Mucosa of gallbladder (tissue), 1 donor: ENCODE measurements around the gene DYNLT4. TPM values are rescaled to one million over a fixed set of nuclear protein-coding genes. Genes with fewer than 3 reads are reported as not detected.
"Not testable (repeated sequence)": the region's sequence is repeated elsewhere in the genome, so short reads cannot be mapped to it uniquely, and the experiment has no call there.

ENCODE experiments used
- DNase-seq: peaks from one replicate; pipeline ENCODE4 v3.0.0-alpha.2; 2020; ENCODE audit warnings: low spot score
- total RNA-seq: library from RNA; stranded (reverse); gene quantifications from one replicate; pipeline ENCODE4 v1.2.1, GENCODE V29; 2021
- donor health status: DM: no; HTN: no; CAD: no.

Gene DYNLT4
- total RNA-seq, 1 donor from 2014 or later: not detected

DNA sequence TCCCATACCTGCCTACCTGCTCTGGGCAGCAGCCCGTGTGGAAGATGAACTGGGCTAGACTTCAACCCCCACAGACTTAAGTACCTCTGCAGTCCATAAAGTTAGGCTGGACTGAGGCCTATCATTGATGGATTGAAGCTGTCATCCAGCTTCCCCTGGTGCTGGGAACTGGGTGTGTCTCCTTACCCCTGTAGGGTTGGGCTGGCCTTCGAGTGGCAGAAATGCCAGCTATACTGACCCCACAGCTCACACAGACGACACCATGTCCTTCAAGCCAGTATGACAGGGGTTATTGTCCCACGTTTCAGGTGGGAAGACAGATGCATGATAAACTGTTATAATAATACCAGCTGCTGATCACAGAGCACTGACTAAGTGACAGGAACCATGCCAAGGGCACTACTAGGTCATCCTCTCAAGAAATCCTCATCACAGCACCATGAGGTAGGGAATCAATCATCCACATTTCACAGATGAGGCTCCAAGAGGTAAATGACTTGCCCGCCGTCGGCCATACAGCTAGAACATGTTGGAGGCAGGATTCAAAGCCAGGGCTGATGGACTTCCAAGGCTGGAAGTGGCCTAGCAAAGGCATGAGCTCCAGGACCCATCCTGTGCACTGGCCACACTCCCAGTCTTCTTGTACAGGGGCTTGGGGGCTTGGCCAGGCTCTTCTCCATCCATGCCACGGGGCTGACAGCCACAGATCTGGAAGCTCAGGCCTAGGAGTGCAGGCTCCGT lies 18.9 kb downstream of the DYNLT4 start, which contains the start of gene BEST4:
Gene BEST4 (minus strand): TSS at position 51 of the 741 bp plus-strand sequence. CDS start 465 bp downstream, outside the sequence.
- no peak for DNase-seq

DNA sequence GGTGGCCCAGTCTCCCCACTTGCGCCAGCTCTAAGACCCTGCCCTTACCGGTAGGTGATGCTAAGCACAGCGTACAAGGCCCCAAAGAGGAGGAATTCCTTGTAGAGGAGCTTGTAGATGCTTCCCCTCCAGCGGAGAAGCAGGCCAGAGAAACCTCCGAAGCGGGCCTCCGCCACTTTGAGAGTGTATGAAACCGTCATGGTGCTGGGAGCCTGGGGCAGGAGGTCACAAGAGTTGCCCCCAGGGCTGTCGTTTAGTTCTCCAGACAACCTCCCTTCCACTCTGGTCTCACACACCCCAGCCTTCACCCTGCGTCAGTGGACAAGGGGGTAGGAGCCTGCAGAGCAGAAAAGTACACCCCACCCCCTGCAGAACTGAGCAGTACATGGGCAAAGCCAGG lies 19.6 kb downstream of the DYNLT4 start:
- DNase-seq: no peak

DNA sequence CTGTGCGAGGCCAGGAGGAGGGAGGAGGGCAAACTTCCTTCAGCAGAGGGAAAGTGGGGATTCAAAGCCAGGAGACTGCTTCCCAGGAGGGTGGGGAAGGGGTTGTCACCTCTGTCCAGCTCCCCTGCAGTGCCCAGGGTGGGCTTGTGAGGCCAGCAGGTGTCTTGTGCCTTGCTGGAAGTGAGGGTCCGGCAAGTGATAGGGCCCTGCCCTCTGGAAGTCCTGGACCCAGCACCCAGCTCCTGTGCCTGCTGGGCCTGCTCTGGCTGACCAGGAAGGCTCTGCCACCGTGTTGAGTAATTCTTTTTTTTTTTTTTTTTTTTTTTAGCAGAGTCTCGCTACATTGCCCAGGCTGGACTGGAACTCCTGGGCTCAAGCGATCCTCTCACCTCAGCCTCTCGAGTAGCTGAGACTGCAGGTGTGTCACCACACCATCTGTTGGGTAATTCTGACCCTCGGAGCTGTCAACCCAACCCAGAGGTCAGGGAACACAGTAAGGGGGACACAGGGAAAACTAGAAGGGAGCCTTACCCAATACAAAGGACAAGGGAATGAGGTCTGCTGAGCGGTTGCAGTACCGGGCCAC lies 20.2 kb downstream of the DYNLT4 start:
- no peak for DNase-seq

DNA sequence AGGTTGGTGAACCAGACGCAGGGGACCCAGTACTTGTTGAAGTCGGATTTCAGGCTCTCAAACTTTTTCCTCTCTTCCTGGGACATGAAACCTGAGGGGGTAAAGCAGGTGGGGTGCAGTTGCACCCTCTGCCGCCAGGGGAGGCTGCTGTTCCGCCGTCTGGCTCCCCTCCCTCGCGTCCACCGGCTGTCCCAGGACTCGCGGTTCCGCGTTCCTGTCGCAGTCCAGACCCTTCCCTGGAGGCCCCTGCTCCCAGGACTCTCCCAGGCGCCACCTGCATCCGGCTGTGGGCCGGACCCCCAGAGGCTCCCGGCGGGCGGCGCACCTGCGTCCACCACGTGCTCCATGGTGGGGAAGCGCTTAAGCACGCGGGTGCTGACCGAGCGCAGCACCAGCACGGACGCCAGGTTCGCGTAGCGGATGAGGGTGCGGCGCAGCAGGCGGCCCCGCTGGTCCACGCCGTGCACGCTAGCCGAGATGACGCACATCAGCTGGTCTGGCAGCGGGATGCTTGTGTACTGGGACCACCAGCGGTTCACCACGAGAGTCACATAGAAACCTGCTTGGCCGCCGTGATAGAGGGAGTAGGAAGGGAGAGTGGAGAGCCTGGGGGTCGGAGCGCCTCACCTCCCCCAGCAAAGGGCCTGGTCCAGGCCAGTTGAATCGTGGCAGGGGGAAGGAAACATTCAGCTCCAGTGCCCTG lies 20.9 kb downstream of the DYNLT4 start:
- DNase-seq: no peak

GRCh38 chr1:44785501-44786137 lies 21.5 kb downstream of the DYNLT4 start:
- no peak for DNase-seq

DNA sequence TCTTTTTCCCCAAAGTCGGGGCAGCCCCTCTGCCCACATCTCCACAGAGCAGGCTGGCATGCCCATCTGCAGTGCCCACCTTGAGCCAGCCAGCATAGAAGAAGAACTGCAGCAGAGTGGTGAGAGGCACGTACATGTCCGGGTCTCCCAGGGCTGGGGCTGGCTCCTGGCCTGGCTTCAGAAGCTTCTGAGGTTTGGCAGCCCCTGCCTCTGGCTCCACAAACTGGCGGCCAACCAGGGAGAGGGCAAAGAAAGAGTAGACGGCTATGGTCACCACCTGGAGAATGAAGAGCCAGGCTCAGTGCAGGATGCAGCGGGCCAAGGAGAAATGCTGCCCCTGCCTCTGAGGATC lies 22.1 kb downstream of the DYNLT4 start:
- no peak for DNase-seq

DNA sequence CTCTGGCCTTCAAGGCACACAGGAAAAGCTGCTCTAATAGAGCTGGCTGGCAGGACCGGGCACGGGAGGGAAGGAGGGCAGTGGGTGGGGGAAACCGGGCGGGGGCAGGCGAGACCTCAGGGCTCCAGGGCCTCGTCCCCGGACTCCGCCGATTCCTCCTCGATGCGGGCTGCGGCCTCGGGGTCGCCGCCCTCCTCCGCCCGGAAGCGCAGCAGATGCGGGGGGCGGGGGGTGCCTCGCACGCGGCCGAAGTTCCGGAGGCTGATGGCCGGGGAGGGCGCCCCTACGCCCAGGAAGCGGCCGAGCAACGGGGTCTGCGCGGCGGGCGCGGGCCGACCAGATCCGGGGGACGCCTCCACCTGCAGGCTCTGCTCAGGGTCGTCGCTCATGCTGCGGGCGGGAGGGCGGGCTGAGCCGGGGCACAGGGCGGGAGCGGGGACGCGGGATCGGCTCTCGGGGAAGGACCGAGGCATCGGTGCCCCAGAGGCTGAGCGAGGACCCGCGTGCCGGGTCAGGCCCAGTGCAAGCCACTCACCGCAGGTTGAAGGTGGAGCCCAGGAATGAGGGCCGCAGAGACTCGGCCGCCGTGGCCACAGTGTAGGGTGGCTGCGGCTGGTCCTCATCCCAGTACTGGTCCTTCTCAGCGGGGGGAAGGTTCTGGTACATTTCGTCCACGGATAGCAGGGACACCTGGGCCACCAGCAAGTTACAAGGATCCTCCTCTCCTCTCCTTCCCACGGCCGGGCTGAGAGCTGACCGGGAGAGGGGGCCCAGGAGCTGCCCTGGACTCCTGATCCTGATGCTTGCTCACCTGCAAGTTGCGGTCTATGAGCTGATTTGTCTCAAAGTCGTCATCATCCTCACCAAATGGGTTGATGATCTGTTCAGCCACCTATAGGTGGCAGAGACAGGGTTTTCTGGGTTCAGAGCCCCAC lies 22.8 kb downstream of the DYNLT4 start:
- DNase-seq: no peak

DNA sequence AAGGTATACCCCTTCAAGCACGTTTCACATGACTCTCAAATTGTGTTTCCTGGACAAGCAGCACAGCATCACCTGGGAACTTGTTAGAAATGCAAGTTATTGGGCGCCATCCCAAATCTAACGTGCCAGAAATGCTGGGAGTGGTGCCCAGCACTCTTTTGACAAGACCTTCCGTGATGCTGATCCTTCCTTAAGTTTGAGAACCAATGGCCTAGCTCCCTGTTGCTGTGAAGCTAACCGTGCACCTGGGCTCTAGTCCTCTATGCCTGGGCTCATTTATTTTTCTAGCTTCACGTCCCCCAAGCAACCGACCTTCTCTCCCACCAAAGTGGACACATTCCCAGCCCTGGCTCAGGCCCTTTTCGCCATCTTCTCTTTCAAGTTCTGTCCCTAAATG lies 23.5 kb downstream of the DYNLT4 start:
- no peak for DNase-seq

DNA sequence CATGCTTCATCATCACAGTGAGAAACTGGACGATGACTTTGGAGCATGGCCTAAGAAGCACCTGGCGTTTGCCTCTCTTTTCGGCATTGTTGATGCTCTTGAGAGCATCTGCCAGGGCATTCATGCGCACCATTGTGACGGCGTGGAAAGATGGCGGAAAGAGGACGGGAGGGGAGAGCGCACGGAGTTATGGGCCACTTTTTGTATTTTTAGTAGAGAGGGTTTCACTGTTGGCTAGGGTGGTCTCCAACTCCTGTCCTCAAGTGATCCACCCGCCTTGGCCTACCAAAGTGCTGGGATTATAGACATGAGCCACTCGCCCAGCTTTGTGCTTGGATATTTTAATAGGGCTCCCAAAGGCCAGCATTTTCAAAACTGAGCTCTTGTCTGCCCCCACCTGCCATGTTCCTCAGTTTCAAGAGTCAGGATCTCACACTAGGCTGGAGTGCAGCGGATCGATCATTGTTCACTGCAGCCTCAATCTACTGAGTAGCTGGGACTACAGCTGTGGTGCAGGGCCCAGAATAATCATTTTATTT lies 26.5 kb downstream of the DYNLT4 start:
- no peak for DNase-seq

- no peak for DNase-seq
These were observed 28.2 kb downstream of the DYNLT4 start for GRCh38 chr1:44778705-44779576.

GRCh38 chr1:44777969-44778635 lies 29.0 kb downstream of the DYNLT4 start:
- no peak for DNase-seq

DNA sequence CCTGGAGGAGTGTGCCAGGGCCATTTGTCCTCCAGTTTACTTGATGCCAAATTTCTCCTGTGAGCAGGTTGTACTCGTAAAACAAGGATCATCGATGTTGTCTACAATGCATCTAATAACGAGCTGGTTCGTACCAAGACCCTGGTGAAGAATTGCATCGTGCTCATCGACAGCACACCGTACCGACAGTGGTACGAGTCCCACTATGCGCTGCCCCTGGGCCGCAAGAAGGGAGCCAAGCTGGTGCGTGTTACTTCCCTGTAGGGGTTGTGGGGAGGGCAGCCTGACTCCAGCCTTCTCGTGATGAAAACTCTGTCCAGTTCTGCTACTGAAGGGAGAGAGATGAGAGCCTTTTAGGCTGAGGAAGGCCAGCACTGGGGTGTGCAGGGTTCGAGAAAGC lies 29.6 kb downstream of the DYNLT4 start:
- no peak for DNase-seq

- DNase-seq: no peak
These were observed 30.5 kb downstream of the DYNLT4 start for GRCh38 chr1:44776730-44777068.

GRCh38 chr1:44775930-44776729 lies 31.0 kb downstream of the DYNLT4 start:
- DNase-seq: no peak

DNA sequence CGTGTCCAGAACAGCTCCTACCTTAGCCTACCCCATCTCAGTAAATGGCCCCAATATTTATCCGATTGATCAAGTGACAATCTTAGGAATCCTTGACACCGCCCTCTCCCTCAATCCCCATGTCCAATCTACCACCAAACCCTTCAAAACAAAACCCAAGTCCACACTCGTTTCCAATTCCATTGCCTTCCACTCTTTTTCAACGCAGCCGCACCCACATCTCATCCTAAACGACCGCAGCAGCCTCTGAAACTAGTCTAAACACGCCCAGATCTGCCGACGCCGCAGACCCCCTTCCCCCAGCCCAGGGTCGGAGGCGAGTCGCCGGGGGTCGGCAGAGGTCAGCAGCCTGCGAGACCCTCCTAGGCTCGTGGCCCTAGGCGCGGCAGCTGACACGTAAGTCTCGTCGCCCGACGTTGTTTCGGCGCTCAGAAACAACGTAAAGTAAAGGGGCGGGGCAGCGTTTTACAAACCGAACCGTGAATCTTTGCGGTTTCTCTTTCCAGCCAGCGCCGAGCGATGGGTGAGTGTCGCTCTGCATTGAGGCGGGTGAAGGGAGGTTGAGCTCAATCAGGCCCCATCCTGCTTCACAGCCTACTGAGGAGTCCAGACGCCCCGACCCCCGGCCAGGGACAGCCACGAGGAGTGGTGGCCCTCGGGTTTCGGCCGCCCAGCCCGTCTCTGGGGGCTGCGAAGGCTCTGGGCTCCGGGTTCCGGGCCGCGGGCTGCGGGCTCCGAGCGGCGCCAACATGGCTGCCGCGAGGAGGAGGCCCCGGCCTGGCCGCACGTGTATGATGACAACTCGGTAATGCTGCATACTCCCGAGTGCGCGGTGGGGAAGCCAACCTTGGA lies 31.8 kb downstream of the DYNLT4 start, which contains the start of gene RPS8:
Gene RPS8 (plus strand): TSS at position 463 of the 852 bp plus-strand sequence. CDS start 57 bp downstream, at position 520.
- DNase-seq: peak; percentile 94

DNA sequence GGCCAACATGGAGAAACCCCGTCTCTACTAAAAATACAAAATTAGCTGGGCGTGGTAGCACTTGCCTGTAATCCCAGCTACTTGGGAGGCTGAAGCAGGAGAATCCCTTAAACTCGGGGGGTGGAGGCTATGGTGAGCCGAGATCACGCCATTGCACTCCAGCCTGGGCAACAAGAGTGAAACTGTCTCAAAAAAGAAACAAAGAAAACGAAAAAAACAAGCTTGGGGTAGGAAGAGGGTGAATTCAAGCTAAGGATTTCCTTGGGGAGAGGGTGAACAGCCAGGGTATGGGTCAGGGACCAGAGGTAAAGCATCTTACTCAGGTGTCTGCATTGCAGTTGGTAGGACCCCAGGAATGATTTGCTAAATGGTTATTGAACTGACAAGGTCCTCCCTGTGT lies 40.7 kb downstream of the DYNLT4 start:
- DNase-seq: not testable (repeated sequence)

DNA sequence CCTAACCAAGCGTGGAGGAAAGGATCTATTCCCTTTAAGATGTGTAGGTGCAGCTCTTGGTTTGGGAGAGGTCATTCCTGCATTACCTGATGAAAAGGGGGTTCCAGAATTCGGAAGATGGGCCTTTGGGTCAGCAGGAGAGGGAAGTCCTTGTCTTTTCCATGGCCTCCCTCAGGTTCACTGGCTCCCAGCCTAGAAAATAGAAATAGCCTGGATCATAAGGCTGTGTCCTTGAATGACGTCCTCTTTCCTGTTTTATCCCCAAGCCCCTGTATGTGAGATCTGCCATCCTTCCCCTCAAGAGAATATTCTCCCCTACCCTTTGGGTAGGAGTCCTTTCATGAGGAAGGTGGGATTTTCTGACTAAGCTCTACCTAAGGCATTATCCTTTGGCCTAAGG lies 46.3 kb downstream of the DYNLT4 start:
- no peak for DNase-seq

GRCh38 chr1:44759077-44759476 lies 48.1 kb downstream of the DYNLT4 start:
- DNase-seq: no peak
